ENCODE measurements around the gene ADGRD2.

GRCh38 chr9:124419832-124420489 lies 30.3 kb upstream of the ADGRD2 start:
- TF ChIP-seq HCFC1 (IDR thresholded peaks at IDR 0.05; ENCODE audit: low read depth, low read length) (no peak), POLR2A (IDR thresholded peaks at IDR 0.05; ENCODE audit: insufficient read depth in 1 of 2, low read depth in 2 of 2, low read length in 2 of 2) (no peak), ZNF160 (CRISPR knock-in tag; IDR thresholded peaks at IDR 0.05) (no peak), NR2C2 (CRISPR knock-in tag; IDR thresholded peaks at IDR 0.05; ENCODE audit: borderline replicate concordance) (no peak), CTCF (CRISPR knock-in tag; IDR thresholded peaks at IDR 0.05) (no peak), ZNF558 (CRISPR knock-in tag; IDR thresholded peaks at IDR 0.05; ENCODE audit: borderline replicate concordance) (no peak), ZBTB26 (CRISPR knock-in tag; IDR thresholded peaks at IDR 0.05; ENCODE audit: borderline replicate concordance) (no peak), ZNF441 (CRISPR knock-in tag; IDR thresholded peaks at IDR 0.05; ENCODE audit: borderline replicate concordance) (no peak), ZBTB49 (CRISPR knock-in tag; IDR thresholded peaks at IDR 0.05; ENCODE audit: borderline replicate concordance) (no peak)

Data from HepG2 (cell line).